T47D (cell line): ENCODE results near the gene DYNC1I1.
A peak's percentile ranks its signal among the peaks of the same experiment; 100 is the strongest.

Experiments
- DNase-seq, 2 experiments: peaks; one replicate each; pipeline versions ENCODE4 v3.0.0 to v3.0.0-alpha.2; 2011 to 2012; ENCODE audit warnings: low read depth in 1 of 2, low spot score in 1 of 2
- JUND ChIP-seq: IDR thresholded peaks from 2 replicates; pipeline ENCODE4 v1.6.1; 2012; ENCODE audit warnings: low read depth
- in situ Hi-C: cut with HindIII; loops from 2 replicates; pipeline ENCODE4 v1.10.0; 2016; ENCODE audit warnings: low sequenced_read_pairs, low pct_unique_long_range_greater_than_20kb

DYNC1I1 gene

GRCh38 chr7:95976369-95977060 lies 204.2 kb downstream of the DYNC1I1 start:
- DNase-seq: no peak
- in situ Hi-C loops: no loop called here
- TF ChIP-seq JUND: no peak

- no peak for DNase-seq
- in situ Hi-C loops: no loop called here
- TF ChIP-seq JUND: no peak
These were observed 205.6 kb downstream of the DYNC1I1 start for GRCh38 chr7:95977994-95978393.

- in situ Hi-C loops: no loop called here
- DNase-seq: no peak
- TF ChIP-seq JUND: no peak
These were observed 207.8 kb downstream of the DYNC1I1 start for GRCh38 chr7:95980167-95980566.

- in situ Hi-C loops: no loop called here
- TF ChIP-seq JUND: no peak
- DNase-seq: no peak
These were observed 208.4 kb downstream of the DYNC1I1 start for GRCh38 chr7:95980706-95981105.

- in situ Hi-C loops: no loop called here
- no peak for TF ChIP-seq JUND
- peak in 1 of 2 experiments; percentile 4 for DNase-seq
These were observed 213.9 kb downstream of the DYNC1I1 start for GRCh38 chr7:95986178-95986764.

GRCh38 chr7:95989301-95989700 lies 216.9 kb downstream of the DYNC1I1 start:
- in situ Hi-C loops: no loop called here
- no peak for DNase-seq
- TF ChIP-seq JUND: no peak

- DNase-seq: no peak
- in situ Hi-C loops: no loop called here
- no peak for TF ChIP-seq JUND
These were observed 221.0 kb downstream of the DYNC1I1 start for GRCh38 chr7:95993380-95993779.

- DNase-seq: no peak
- TF ChIP-seq JUND: no peak
- in situ Hi-C loops: no loop called here
These were observed 223.8 kb downstream of the DYNC1I1 start for GRCh38 chr7:95996174-95996573.

- no peak for DNase-seq
- in situ Hi-C loops: no loop called here
- no peak for TF ChIP-seq JUND
These were observed 224.5 kb downstream of the DYNC1I1 start for GRCh38 chr7:95996886-95997285.

- no peak for TF ChIP-seq JUND
- no peak for DNase-seq
- in situ Hi-C loops: no loop called here
These were observed 225.3 kb downstream of the DYNC1I1 start for GRCh38 chr7:95997632-95998031.

- in situ Hi-C loops: no loop called here
- DNase-seq: no peak
- no peak for TF ChIP-seq JUND
These were observed 227.1 kb downstream of the DYNC1I1 start for GRCh38 chr7:95999481-95999880.

GRCh38 chr7:96004578-96004977 lies 232.2 kb downstream of the DYNC1I1 start:
- DNase-seq: no peak
- in situ Hi-C loops: no loop called here
- no peak for TF ChIP-seq JUND

GRCh38 chr7:96005271-96005670 lies 232.9 kb downstream of the DYNC1I1 start:
- DNase-seq: no peak
- TF ChIP-seq JUND: no peak
- in situ Hi-C loops: no loop called here

- DNase-seq: no peak
- in situ Hi-C loops: no loop called here
- TF ChIP-seq JUND: no peak
These were observed 236.8 kb downstream of the DYNC1I1 start for GRCh38 chr7:96009148-96009547.
